NCI-H226 (cell line): ENCODE results near the gene EIF1.
A peak's percentile ranks its signal among the peaks of the same experiment; 100 is the strongest.
"Not testable (repeated sequence)": the region's sequence is repeated elsewhere in the genome, so short reads cannot be mapped to it uniquely, and the experiment has no call there.

Source experiments
- DNase-seq: peaks from one replicate; pipeline ENCODE4 v3.0.0-alpha.2; 2015

EIF1 gene

GRCh38 chr17:41656249-41657023 lies 32.2 kb upstream of the EIF1 start:
- DNase-seq = no peak

GRCh38 chr17:41657176-41657754 lies 31.4 kb upstream of the EIF1 start:
- DNase-seq = no peak

GRCh38 chr17:41657936-41658335 lies 30.7 kb upstream of the EIF1 start:
- no peak for DNase-seq

- DNase-seq = no peak
Observed at GRCh38 chr17:41658846-41659245, 29.8 kb upstream of the EIF1 start.

- DNase-seq = no peak
Observed at GRCh38 chr17:41659427-41660212, 29.1 kb upstream of the EIF1 start.

DNA sequence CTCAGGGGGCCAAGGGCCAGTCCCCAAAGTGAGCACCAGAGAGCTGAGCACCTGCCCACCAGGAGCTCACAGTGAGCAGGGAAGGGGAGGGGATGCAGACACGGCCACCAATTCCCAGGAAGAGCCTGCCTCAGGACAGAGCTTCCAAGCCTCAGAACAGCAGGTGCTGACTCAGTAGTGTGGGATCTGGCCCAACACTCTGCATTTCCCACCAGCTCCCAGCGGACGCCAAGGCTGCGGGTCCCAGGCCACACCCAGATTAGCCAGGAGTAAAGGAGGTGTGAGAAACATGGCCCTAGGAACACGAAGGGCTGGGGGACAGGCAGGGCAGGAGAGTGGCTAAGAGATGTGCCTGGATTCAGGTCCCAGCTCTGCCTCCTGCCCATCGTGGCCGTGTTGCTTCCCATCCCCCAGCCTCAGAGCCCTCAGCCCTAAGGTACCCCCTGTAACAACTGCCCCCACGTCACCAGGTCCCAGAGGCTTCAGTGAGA lies 28.4 kb upstream of the EIF1 start:
- DNase-seq = no peak

GRCh38 chr17:41663451-41664171 lies 25.1 kb upstream of the EIF1 start:
- DNase-seq = no peak

DNA sequence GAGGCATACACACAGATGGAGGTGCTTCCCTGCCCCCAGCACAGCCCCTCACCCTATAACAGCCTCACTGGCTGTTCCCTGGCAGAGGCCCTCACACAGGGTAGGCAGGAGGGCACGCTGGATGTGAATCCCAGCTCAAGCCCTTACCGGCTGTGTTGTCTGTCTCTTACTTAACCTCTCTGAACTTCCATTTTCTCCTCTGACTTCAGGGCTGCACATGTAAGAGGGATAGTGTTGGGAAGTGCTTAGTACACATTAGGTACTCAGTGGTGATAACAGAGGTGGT lies 24.6 kb upstream of the EIF1 start:
- DNase-seq = no peak

DNA sequence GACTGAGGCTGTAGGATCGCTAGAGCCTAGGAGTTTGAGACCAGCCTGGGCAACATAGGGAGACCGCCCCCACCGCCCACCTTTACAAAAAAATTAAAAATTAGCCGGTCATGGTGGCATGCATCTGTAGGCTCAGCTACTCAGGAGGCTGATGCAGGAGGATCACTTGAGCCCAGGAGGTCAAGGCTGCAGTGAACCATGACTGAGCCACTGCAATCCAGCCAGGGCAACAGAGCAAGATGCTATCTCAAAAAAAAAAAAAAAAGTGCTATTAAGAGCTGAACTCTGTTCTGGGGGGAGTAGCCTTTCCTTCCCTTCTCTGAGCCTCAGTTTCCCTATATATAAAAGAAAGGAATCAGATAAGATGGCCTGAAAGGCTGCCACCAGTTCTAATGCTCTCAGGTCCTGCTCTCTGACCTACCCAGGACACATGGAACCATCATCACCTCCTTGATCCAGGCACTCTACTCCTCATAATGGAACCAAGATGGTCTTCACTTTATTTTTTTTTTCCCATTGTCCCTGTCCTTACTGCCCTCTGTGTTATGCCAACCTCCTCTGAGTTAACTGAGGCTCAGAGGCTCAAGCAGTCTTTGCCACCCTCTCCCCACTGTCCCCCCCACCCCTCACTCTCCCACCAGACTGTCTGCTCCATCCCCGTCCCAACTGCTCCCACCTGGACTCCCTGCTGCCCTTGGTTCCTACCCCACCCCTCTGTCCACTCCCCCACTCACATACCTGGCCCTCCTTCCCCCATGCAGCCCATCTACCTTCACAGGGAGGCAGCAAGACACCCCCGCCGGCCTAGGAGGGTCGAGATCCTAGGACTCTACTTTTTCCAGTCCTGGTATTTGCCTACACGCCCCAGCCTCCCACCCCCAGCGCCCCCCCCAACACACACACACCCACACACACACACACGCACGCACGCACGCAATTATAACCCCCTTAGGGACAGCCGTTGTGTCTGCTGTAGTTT lies 23.8 kb upstream of the EIF1 start:
- DNase-seq = no peak

DNA sequence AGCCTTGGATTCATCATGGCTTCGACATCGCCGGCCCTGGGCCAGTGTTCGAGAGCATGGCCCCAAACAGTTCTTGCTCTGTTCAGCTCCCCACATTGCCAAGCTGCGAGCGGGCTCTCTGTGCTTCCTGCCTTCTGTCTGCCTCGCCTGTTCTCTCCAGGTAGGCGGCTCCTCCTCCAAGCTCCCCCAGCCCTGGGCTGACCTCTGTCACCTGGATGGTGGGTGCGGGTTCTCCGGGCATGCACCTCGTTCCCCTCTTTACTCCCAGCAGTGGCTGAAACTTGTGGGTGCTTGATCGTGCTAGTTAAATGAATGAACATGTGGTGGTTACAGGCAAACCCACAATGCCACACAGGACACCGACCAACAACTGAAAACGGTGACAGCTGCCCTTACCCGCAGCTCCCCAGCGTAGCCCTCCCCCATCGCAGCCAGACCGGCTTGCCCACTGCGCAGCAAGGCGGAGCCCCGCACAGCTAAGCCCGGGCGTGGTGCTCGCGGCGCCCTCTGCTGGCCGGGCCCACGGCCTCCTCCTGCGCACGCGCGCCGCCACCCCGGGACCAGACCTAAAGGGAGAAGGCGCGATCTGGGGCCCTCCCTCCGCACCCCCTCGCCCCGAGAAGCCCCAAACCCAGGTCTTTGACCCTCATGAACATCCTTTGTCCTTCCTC lies 23.0 kb upstream of the EIF1 start:
- DNase-seq = peak; percentile 75

DNA sequence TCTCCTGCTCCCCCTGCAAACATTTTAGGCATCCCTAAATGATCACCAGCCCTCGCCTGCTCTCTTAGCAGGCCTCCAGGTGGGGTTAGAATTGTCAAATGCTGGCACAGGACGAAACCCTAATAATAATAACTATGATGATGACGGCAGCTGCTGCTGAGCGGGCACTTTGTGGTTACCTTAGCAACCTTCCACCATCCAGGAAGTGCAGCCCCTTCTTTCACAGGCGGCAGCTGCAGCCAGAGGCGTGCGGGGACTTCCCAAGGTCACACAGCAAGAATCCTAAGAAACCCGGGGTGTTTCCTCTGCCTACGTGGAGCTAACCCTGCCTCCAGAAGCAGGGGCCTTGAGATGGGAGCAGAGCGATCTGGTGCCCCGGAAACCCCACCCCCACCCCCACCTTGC lies 22.4 kb upstream of the EIF1 start:
- DNase-seq = peak; percentile 50

DNA sequence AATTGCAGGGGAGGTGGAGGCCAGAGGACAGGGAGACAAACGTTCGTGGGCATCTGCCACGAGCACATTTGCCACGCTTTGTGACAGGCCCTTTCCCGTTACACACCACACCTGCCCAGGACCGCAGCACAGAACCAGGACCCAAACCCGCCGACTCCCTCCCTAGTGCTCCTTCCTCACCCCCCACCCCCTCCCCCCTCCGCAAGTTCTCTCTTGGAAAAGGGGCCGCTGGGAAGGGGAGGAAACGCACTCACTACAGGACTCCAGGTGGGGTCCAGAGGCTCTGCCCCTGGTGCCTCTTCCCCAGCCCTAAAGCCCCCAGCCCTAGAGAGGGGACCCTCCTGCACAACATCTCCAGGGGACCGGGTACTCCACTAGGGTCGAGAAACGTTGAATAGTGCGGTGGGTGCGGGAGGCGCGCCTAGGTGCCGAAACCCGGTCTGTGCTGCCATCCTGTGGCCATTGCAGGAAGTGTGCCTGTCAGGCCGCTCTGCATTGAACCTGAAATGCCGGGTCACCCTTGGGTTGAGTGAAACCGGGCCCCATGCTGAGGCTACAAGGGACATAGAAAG lies 21.9 kb upstream of the EIF1 start:
- DNase-seq = peak; percentile 51

- DNase-seq = no peak
Observed at GRCh38 chr17:41667280-41668041, 21.2 kb upstream of the EIF1 start.

DNA sequence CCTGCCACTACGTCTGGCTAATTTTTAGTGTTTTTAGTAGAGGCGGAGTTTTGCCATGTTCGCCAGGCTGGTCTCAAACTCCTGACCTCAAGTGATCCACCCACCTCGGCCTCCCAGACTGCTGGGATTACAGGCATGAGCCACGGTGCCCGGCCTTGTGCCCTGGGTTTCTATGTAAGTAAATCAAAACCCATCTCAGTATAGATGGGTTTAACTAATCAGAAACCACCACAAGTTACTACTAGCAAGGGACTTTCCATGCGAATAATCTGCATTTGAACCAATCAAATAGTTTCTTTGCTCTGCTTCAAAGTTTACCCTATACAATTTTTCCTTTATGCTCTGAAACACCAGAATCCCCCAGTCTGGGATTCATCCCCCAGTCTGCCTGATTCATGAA lies 16.5 kb upstream of the EIF1 start:
- DNase-seq = no peak

DNA sequence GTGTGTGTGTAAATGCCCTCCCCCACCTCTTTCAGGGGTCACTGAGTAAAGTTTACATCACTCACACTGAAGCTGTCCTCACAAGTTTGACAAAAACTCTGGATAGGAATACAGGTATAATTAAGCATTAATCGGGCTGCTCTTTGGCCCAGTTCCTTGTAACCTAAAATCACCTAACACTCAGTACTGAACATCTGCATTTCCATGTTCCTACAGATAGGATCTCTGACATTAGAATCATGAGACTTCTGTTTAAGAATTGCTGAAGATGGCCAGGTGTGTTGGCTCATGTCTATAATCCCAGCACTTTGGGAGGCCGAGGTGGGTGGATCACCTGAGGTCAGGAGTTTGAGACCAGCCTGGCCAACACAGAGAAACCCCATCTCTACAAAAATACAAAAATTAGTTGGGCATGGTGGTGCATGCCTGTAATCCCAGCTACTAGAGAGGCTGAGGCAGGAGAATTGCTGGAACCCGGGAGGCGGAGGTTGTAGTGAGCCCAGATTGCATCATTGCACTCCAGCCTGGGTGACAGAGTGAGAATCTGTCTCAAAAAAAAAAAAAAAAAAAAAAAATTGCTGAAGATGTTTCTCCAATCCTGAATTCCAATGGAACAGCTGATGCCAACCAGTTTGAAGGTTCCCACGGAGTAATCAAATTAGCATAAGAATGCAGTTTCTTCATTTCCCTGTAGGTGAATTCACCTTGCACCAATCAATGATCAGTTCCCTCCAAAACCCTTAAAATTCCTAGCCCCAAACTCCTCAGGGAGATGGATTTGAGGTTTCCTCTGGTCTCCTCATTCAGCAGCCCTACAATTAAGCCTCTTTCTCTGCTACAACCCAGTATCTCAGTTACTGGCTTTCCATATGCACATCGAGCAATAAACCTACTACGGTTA lies 13.3 kb upstream of the EIF1 start:
- not testable (repeated sequence) for DNase-seq

DNA sequence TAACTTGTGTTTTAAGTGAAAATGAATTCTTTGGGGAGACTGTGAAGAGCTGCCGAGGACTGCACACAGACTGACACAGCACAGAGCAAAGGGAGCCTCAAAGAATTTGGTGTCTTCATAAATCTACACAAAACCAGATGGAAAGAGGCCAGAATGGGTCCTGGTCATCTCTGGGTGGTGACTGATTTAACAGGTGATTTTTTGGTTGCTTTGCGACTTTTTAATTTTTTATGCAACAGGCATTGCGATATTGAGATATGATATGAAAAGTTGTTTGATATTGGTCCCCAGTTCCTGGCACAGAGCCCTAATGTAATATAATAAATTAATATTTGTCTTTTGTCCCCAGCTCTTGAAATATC lies 12.6 kb upstream of the EIF1 start:
- no peak for DNase-seq

GRCh38 chr17:41678411-41678906 lies 10.2 kb upstream of the EIF1 start:
- no peak for DNase-seq

GRCh38 chr17:41678907-41679739 lies 9.6 kb upstream of the EIF1 start:
- peak; percentile 37 for DNase-seq
